ENCODE measurements around the gene BTBD9.

- TF ChIP-seq CTCF (IDR thresholded peaks at IDR 0.05) (no peak), POLR2AphosphoS5 (IDR thresholded peaks at IDR 0.05) (no peak), POLR2A (IDR thresholded peaks at IDR 0.05) (no peak)
Measured at GRCh38 chr6:38192011-38192410, 447.7 kb downstream of the BTBD9 start.
